HG03175 (cell line): Measurements from ENCODE around the gene TSPAN11.
"Not testable (repeated sequence)": the region's sequence is repeated elsewhere in the genome, so short reads cannot be mapped to it uniquely, and the experiment has no call there.

Source experiments
- ATAC-seq: cut with Tn5 transposase; IDR thresholded peaks from one replicate; pipeline ENCODE4 v1.9.1; 2021; ENCODE audit warnings: mild to moderate bottlenecking, moderate library complexity; ENCODE audit not compliant: unreplicated experiment

TSPAN11 gene

DNA sequence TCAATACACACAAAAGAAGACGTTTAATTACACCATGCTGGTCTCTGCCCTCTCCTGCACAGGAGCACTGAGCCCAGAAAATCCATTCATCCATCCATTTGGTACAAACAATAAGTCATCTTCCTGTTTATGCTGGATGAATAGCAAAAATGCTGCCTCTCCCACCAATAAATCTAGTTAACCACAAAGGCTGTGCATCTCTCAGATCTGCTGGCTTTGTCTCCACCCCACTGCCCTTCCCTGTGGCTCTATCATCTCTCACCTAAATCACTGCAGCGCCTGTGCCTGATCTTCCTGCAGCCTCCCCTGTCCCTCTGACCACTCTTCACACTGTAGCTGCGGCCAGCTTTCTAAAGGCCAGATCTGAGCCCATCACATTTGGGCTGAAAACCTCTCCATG, 74.2 kb downstream of the TSPAN11 start:
- no peak for ATAC-seq

GRCh38 chr12:31001581-31002360, 75.2 kb downstream of the TSPAN11 start:
- ATAC-seq = no peak

DNA sequence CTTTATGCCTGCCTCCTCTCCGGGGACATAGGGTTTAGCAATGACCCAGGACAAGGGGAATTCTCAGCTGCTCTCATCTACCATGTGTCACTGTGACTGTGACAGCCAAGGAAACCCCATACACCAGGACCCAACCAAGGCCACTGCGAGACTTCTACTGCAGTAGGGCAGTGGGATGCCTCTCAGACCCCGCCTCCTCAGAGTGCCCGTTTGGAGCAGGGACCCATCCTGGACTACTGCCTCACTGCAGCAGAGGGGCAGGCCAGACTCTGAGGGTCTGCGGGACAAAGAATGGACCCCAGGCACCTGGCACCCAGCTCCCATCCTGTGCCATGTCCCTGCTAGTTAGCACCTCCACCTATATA, 75.8 kb downstream of the TSPAN11 start:
- no peak for ATAC-seq

DNA sequence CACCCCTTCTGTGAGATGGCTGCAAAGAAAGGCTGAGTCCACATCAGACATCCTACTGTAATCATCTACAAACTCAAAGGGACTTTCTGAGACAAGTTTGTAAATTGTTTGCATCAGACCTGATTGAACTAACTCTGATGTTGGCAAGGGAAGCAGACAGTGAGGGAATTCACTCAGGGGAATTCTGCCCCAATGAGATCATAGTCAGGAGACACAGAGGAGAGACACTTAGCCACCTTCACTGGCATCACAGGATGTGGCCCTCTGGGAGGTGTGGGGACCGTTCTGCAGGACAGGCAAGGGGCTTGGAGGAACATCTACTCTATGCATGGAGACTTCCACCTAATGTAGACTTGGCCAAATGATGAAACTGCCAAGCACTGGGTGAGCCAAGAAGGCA, 76.5 kb downstream of the TSPAN11 start:
- no peak for ATAC-seq

DNA sequence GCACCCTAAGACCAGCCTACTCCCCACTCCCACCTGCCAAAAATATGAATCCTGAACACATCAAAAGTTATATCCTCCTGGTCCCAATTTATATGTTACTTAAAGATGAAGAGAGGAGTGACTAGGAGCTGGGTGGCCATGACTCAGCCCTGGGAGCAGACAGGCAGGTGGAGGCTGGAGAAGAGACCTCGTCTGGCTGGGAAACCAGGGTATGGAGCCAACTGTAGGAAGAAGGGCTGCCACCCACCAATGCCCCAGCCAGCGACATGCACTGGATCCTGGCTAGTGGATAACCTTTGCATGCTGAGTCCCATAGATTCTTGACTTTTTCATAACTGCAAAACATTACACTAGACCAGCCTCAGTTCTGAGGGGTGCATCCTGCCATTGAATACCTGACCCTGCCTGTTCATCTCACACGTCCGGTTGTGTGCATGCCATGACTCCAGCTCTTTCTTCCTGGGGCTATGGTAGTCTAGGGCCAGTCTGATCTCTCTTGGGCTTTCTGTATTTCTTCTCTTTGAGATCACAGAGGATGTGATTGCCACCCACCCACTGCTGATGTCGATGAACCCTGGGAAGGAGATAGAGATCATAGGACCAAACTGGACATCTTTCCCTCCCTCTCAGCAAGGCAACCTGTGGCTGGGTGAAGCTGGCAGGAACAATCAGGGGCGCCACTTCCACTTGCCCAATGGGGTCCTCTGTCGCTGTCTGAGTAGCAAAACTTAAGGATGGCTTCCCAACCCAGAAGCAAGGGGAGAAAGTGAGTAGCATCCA, 77.5 kb downstream of the TSPAN11 start:
- no peak for ATAC-seq

DNA sequence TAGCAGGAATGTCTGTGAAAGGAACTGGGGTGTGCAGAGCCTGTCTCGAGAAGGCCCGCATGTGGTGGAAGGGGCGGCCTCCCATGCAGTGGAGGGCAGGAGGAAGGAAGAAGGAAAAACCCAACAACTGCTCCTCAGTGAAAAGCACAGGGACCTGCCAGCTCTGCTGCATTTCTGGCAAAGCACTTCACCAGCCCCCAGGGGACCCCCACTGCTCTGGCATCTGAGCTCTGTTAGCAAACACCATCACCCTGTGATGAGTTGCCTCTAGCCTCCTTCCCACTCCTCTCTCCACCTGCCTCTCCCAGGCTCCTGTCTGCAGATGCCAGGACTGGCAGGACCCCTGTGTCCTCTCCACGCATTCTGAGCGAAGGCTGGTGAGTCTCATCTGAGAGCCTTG, 78.1 kb downstream of the TSPAN11 start:
- ATAC-seq = no peak

GRCh38 chr12:31005256-31005943, 78.9 kb downstream of the TSPAN11 start:
- ATAC-seq = no peak

- no peak for ATAC-seq
Measured at GRCh38 chr12:31005944-31006361, 79.4 kb downstream of the TSPAN11 start.

DNA sequence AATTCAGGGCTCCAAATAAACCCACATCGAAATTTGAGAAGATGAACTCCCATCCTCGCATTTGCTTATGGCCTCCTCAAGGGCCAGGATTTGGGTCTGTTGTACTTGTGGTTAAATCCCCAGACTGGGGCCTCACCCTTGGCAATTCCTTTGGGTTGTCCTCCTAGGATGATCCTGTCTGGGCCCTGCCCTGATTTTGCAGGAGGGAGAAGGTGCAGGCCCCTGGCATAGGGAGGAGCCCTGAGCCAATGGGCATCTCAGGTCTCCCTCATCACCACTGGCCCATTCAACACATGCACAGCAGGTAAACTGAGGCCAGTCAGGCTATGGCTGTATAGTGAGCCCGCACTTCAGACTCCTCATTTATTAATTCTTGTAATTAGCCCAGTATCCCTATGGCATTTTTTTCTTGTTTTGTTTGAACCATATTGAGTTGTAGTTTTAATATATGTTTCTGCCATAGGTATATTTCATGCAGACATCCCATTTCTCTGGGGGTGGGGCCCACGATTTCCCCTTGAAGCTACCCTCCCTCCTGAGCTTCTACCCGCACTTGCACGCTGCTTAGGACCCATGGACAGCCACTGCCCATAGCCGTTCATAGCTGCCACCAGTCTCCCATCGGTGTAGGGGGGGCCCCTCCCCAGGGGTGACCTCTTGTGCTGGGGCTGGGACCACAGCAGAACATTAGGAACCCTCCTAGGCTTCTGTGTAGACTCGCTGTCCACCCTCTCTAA, 80.0 kb downstream of the TSPAN11 start:
- ATAC-seq = no peak

DNA sequence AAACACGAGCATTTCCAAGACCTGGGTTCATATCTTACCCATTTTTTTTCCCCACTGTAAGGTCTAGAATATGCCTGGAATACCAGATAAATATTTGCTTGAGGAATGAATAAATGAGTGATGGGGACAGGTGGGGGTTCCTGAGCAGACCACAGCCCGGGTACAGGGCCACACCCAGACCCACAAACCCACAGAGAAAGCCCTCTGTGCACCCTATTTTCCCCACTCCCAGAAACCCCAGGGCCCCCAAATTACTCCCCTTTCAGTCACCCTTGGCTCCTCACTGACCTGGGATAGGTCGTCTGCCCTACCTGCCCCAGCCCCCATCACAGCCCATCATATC, 80.6 kb downstream of the TSPAN11 start:
- ATAC-seq = no peak

DNA sequence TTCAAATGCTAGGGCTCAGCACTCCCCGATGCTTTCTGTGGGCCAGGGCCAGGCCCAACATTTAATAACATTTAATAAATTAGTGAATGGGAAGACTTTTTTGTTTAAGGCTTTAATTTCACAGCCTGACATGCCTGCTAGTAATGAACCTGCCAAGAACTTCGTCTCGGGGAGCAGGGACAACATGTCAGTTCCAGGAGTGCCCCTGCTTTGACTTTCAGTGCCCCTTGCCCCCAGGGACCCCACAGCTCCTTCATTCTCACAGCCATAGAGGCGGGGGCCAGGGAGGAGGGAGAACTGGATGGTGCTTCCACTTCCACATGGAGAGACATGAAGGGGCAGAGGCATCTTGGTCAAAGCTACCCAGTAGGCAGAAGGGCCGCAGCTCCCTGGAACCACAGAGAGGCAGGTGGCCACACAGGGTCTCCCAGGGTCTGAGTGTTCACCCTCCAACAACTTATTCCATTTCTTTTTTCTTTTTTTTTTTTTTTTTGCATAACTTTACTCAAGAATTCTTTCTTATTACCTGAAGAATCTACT, 81.2 kb downstream of the TSPAN11 start:
- ATAC-seq = no peak

- no peak for ATAC-seq
Measured at GRCh38 chr12:31008241-31008761, 81.8 kb downstream of the TSPAN11 start.

DNA sequence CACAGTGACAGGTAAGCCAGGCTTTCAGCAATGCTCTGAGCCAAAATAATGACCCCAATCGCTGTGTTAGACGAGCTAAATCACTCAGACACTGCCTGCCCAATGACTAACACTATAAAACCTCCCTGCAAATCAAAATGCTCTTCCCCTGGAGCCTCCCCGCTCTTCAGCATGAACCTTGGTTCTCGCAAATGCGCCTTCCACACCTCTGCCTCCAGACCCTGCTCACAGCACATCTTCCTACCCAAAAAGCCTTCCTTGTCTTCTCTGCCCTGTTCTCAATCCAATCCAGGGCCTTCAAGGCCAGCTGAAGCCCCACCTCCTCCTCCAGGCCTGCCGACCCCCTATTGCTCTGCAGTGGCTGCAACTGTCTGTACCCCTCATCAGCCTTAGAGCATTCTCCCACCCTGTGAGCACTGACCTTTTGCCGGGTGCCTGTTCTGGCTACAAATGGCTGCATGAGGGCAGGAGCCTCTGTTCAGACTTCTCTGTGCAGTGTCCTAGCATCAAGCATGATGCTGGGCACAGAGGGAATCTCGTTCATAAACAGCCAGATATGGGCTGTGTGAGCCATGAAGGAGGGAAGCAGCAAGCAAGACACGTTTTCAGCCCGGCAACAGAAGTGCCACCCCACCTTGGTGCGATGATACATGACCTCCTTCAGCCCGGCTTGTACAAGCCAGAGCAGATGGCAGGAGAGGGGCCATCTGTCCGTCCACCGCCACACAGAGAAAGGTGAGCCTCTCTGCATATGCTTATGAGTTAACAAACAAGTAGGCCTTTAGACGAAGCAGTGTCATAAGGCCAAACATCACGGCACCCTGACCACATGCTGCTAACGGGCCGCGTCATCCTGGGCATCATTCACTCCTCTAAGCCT, 82.7 kb downstream of the TSPAN11 start:
- ATAC-seq = no peak

GRCh38 chr12:31009976-31010375, 83.4 kb downstream of the TSPAN11 start:
- no peak for ATAC-seq

GRCh38 chr12:31011336-31011735, 84.8 kb downstream of the TSPAN11 start:
- ATAC-seq = no peak

GRCh38 chr12:31011746-31012566, 85.4 kb downstream of the TSPAN11 start:
- ATAC-seq = no peak

DNA sequence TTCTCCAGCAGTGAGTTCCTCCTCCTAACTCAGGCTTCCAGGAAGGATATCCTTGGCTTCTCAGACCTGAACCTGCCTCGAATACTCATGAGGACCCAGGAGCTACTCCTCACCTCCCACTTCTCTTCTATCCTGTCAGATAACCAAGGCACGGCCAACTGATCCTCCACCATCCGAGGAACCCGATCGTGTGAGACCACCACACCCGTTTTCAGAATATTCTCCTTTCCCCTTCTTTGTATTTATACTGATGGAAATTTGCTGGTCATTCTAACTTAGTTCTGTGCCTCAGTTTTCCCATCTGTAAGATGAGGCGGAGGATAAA, 86.0 kb downstream of the TSPAN11 start:
- ATAC-seq = not testable (repeated sequence)

DNA sequence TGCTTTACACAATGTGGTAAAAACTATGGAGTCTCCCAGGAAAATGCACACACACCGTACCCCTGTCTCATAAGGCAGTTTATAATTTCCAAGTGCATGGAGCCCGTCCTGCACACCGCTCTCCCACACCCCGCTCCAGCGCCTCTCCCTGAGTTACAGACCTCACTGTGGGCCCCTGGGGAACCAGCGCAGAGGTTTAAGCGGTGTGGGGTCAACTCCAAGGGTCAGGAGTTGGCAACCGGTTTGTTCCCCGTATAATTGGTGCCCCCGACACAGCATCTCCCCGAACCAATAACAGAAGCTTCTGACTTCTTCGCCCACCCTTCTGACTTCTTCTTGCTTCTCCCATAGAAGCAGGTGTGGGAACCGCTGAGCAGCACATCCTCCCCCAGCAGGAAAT, 88.7 kb downstream of the TSPAN11 start:
- no peak for ATAC-seq

DNA sequence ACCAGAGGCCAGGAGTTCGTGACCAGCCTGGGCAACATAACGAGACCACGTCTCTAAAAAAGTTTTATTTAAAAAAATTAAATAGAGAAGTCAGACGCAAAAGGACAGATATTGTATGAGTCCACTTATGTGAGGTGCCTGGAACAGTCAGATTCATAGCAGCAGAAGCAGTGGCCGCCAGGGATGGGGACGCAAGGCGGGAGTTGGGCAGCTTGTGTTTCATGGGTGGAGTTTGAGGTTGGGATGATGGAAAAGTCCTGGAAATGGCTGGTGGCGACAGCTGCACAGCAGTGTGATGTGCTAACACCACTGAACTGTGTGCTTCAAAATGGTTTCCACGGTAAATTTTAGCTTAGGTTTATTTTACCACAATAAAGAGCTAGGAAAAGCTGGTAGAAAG, 89.5 kb downstream of the TSPAN11 start:
- ATAC-seq = no peak
